ENCODE data around the gene SHB.

Gene SHB

GRCh38 chr9:37978481-37978864 is 90.6 kb downstream of the SHB start:
- Histone ChIP-seq H3K9me3 (ENCODE audit: control insufficient read depth, low read length) (no peaks in the 10 kb centered on the region), H3K27me3 (ENCODE audit: control insufficient read depth, insufficient read depth, low read length) (no peaks in the 10 kb centered on the region), H3K4me3 (ENCODE audit: low read length) (no peak overlapping the region), H3K36me3 (ENCODE audit: control insufficient read depth, insufficient read depth, low read length) (peaks cover 3% of the 10 kb centered on the region), H3K9ac (ENCODE audit: low read length) (no peak overlapping the region), H3K4me1 (ENCODE audit: control insufficient read depth, insufficient read depth, low read length) (peaks cover 8% of the 10 kb centered on the region)

GRCh38 chr9:37977851-37978480 is 91.1 kb downstream of the SHB start:
- peaks cover 8% of the 10 kb centered on the region for H3K4me1 ChIP-seq (ENCODE audit: control insufficient read depth, insufficient read depth, low read length)

GRCh38 chr9:37976714-37977477 is 92.1 kb downstream of the SHB start:
- H3K27me3 ChIP-seq (ENCODE audit: control insufficient read depth, insufficient read depth, low read length) = no peaks in the 10 kb centered on the region
- no peak overlapping the region for H3K4me3 ChIP-seq (ENCODE audit: low read length)
- peaks cover 16% of the 10 kb centered on the region for H3K4me1 ChIP-seq (ENCODE audit: control insufficient read depth, insufficient read depth, low read length)
- H3K9me3 ChIP-seq (ENCODE audit: control insufficient read depth, low read length) = no peaks in the 10 kb centered on the region
- no peak overlapping the region for H3K9ac ChIP-seq (ENCODE audit: low read length)
- H3K36me3 ChIP-seq (ENCODE audit: control insufficient read depth, insufficient read depth, low read length) = peaks cover 3% of the 10 kb centered on the region

More at GRCh38 chr9:37977851-37978480, 91.1 kb downstream of the SHB start:
- H3K27me3 ChIP-seq (ENCODE audit: control insufficient read depth, insufficient read depth, low read length) = no peaks in the 10 kb centered on the region
- peaks cover 3% of the 10 kb centered on the region for H3K36me3 ChIP-seq (ENCODE audit: control insufficient read depth, insufficient read depth, low read length)
- H3K9me3 ChIP-seq (ENCODE audit: control insufficient read depth, low read length) = no peaks in the 10 kb centered on the region
- no peak overlapping the region for H3K9ac ChIP-seq (ENCODE audit: low read length)
- no peak overlapping the region for H3K4me3 ChIP-seq (ENCODE audit: low read length)

- no peaks in the 10 kb centered on the region for H3K27me3 ChIP-seq (ENCODE audit: control insufficient read depth, insufficient read depth, low read length)
- H3K9me3 ChIP-seq (ENCODE audit: control insufficient read depth, low read length) = no peaks in the 10 kb centered on the region
- H3K4me3 ChIP-seq (ENCODE audit: low read length) = no peak overlapping the region
- H3K4me1 ChIP-seq (ENCODE audit: control insufficient read depth, insufficient read depth, low read length) = peaks cover 17% of the 10 kb centered on the region
- peaks cover 3% of the 10 kb centered on the region for H3K36me3 ChIP-seq (ENCODE audit: control insufficient read depth, insufficient read depth, low read length)
- no peak overlapping the region for H3K9ac ChIP-seq (ENCODE audit: low read length)
These were observed 93.4 kb downstream of the SHB start for GRCh38 chr9:37975639-37976038.

- H3K4me1 ChIP-seq (ENCODE audit: control insufficient read depth, insufficient read depth, low read length) = peaks cover 26% of the 10 kb centered on the region
- H3K9me3 ChIP-seq (ENCODE audit: control insufficient read depth, low read length) = no peaks in the 10 kb centered on the region
- H3K4me3 ChIP-seq (ENCODE audit: low read length) = no peak overlapping the region
- H3K36me3 ChIP-seq (ENCODE audit: control insufficient read depth, insufficient read depth, low read length) = peaks cover 3% of the 10 kb centered on the region
- no peaks in the 10 kb centered on the region for H3K27me3 ChIP-seq (ENCODE audit: control insufficient read depth, insufficient read depth, low read length)
- no peak overlapping the region for H3K9ac ChIP-seq (ENCODE audit: low read length)
These were observed 94.4 kb downstream of the SHB start for GRCh38 chr9:37974506-37975173.

- Histone ChIP-seq H3K4me1 (ENCODE audit: control insufficient read depth, insufficient read depth, low read length) (peaks cover 47% of the 10 kb centered on the region), H3K4me3 (ENCODE audit: low read length) (no peak overlapping the region), H3K27me3 (ENCODE audit: control insufficient read depth, insufficient read depth, low read length) (no peaks in the 10 kb centered on the region), H3K9me3 (ENCODE audit: control insufficient read depth, low read length) (no peaks in the 10 kb centered on the region), H3K9ac (ENCODE audit: low read length) (no peak overlapping the region), H3K36me3 (ENCODE audit: control insufficient read depth, insufficient read depth, low read length) (peaks cover 3% of the 10 kb centered on the region)
These were observed 96.6 kb downstream of the SHB start for GRCh38 chr9:37972351-37972848.

GRCh38 chr9:37971691-37972090 is 97.3 kb downstream of the SHB start:
- Histone ChIP-seq H3K4me3 (ENCODE audit: low read length) (no peak overlapping the region), H3K9me3 (ENCODE audit: control insufficient read depth, low read length) (no peaks in the 10 kb centered on the region), H3K36me3 (ENCODE audit: control insufficient read depth, insufficient read depth, low read length) (peaks cover 3% of the 10 kb centered on the region), H3K9ac (ENCODE audit: low read length) (no peak overlapping the region), H3K4me1 (ENCODE audit: control insufficient read depth, insufficient read depth, low read length) (peaks cover 51% of the 10 kb centered on the region), H3K27me3 (ENCODE audit: control insufficient read depth, insufficient read depth, low read length) (no peaks in the 10 kb centered on the region)

- Histone ChIP-seq H3K9ac (ENCODE audit: low read length) (no peak overlapping the region), H3K4me1 (ENCODE audit: control insufficient read depth, insufficient read depth, low read length) (peaks cover 51% of the 10 kb centered on the region), H3K36me3 (ENCODE audit: control insufficient read depth, insufficient read depth, low read length) (peaks cover 3% of the 10 kb centered on the region), H3K9me3 (ENCODE audit: control insufficient read depth, low read length) (no peaks in the 10 kb centered on the region), H3K27me3 (ENCODE audit: control insufficient read depth, insufficient read depth, low read length) (no peaks in the 10 kb centered on the region), H3K4me3 (ENCODE audit: low read length) (no peak overlapping the region)
These were observed 97.9 kb downstream of the SHB start for GRCh38 chr9:37971108-37971459.

GRCh38 chr9:37970301-37971107 is 98.5 kb downstream of the SHB start:
- H3K4me3 ChIP-seq (ENCODE audit: low read length) = no peak overlapping the region
- no peaks in the 10 kb centered on the region for H3K27me3 ChIP-seq (ENCODE audit: control insufficient read depth, insufficient read depth, low read length)
- peaks cover 3% of the 10 kb centered on the region for H3K36me3 ChIP-seq (ENCODE audit: control insufficient read depth, insufficient read depth, low read length)
- H3K9me3 ChIP-seq (ENCODE audit: control insufficient read depth, low read length) = no peaks in the 10 kb centered on the region
- peaks cover 57% of the 10 kb centered on the region for H3K4me1 ChIP-seq (ENCODE audit: control insufficient read depth, insufficient read depth, low read length)
- H3K9ac ChIP-seq (ENCODE audit: low read length) = no peak overlapping the region

GRCh38 chr9:37969558-37970300 is 99.3 kb downstream of the SHB start:
- Histone ChIP-seq H3K9ac (ENCODE audit: low read length) (peak overlapping the region; percentile 17), H3K4me3 (ENCODE audit: low read length) (no peak overlapping the region), H3K36me3 (ENCODE audit: control insufficient read depth, insufficient read depth, low read length) (peaks cover 3% of the 10 kb centered on the region), H3K27me3 (ENCODE audit: control insufficient read depth, insufficient read depth, low read length) (no peaks in the 10 kb centered on the region), H3K4me1 (ENCODE audit: control insufficient read depth, insufficient read depth, low read length) (peaks cover 64% of the 10 kb centered on the region), H3K9me3 (ENCODE audit: control insufficient read depth, low read length) (no peaks in the 10 kb centered on the region)

- H3K9me3 ChIP-seq (ENCODE audit: control insufficient read depth, low read length) = no peaks in the 10 kb centered on the region
- peak overlapping the region; percentile 17 for H3K9ac ChIP-seq (ENCODE audit: low read length)
- peaks cover 3% of the 10 kb centered on the region for H3K36me3 ChIP-seq (ENCODE audit: control insufficient read depth, insufficient read depth, low read length)
- H3K27me3 ChIP-seq (ENCODE audit: control insufficient read depth, insufficient read depth, low read length) = no peaks in the 10 kb centered on the region
- no peak overlapping the region for H3K4me3 ChIP-seq (ENCODE audit: low read length)
- H3K4me1 ChIP-seq (ENCODE audit: control insufficient read depth, insufficient read depth, low read length) = peaks cover 70% of the 10 kb centered on the region
These were observed 99.9 kb downstream of the SHB start for GRCh38 chr9:37969130-37969529.
